Activated naive CD8-positive, alpha-beta T cell treated with anti-CD3 and anti-CD28 coated beads, Interleukin-2, amount 50 U/mL, for 24 hours (primary cell): ENCODE results near the gene PXDC1.
"Not testable (repeated sequence)": the region's sequence is repeated elsewhere in the genome, so short reads cannot be mapped to it uniquely, and the experiment has no call there.

Source experiments
- ATAC-seq: fragments of 150-1000 bp; cut with Tn5 transposase; one replicate; pipeline ENCODE4 v1.10.0; 2021
- DNase-seq: peaks from one replicate; pipeline ENCODE4 v3.0.0; 2021
- H3K27ac Mint-ChIP-seq: one replicate; pipeline ENCODE4 v1.8.0; 2021; ENCODE audit warnings: mild to moderate bottlenecking, mixed read lengths
- H3K27me3 Mint-ChIP-seq: one replicate; pipeline ENCODE4 v1.8.0; 2021; ENCODE audit warnings: mixed read lengths
- H3K36me3 Mint-ChIP-seq: one replicate; pipeline ENCODE4 v1.8.0; 2021; ENCODE audit warnings: low read depth, mixed read lengths
- H3K4me1 Mint-ChIP-seq: one replicate; pipeline ENCODE4 v1.8.0; 2021; ENCODE audit warnings: mixed read lengths
- H3K4me3 Mint-ChIP-seq: one replicate; pipeline ENCODE4 v1.8.0; 2021; ENCODE audit warnings: mild to moderate bottlenecking, moderate library complexity, mixed read lengths
- H3K9me3 Mint-ChIP-seq: one replicate; pipeline ENCODE4 v1.8.0; 2021; ENCODE audit warnings: mixed read lengths

Gene PXDC1

DNA sequence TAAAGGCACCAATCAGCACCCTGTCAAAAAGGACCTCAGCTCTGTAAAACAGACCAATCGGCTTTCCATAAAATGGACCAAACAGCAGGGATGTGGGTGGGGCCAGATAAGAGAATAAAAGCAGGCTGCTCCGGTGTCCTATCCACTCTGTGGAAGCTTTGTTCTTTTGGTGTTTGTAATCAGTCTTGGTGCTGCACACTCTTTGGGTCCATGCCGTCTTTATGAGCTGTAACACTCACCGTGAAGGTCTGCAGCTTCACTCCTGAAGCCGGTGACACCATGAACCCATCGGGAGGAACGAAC, 7.3 kb upstream of the PXDC1 start:
- Mint-ChIP-seq H3K27ac (no peak overlapping the region), H3K36me3 (no peaks in the 10 kb centered on the region), H3K9me3 (no peaks in the 10 kb centered on the region), H3K4me1 (no peaks in the 10 kb centered on the region), H3K4me3 (no peak overlapping the region), H3K27me3 (peaks cover 9% of the 10 kb centered on the region)
- no peak for ATAC-seq
- no peak for DNase-seq

DNA sequence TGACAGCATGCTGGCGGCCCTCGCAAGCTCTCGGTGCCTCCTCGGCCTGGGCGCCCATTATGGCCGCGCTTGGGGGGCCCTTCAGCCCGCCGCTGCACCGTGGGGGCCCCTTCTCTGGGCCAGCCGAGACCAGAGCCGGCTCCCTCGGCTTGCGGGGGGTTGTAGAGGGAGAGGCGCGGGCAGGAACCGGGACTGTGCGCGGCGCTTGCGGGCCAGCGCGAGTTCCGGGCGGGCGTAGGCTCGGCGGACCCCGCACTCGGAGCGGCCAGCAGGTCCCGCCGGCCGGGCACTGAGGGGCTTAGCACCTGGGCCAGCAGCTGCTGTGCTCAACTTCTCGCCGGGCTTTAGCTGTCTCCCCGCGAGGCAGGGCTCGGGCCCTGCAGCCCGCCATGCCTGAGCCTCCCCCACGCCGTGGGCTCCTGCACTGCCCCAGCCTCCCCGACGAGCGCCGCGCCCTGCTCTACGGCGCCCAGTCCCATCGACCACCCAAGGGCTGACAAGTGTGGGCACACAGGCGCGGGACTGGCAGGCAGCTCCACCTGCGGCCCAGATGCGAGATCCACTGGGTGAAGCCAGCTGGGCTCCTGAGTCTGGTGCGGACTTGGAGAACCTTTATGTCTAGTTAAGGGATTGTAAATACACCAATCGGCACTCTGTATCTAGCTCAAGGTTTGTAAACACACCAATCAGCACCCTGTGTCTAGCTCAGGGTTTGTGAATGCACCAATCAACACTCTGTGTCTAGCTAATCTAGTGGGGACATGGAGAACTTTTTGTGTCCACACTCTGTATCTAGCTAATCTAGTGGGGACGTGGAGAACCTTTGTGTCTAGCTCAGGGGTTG, 6.7 kb upstream of the PXDC1 start:
- H3K9me3 Mint-ChIP-seq, H3K27ac Mint-ChIP-seq, H3K4me1 Mint-ChIP-seq, H3K36me3 Mint-ChIP-seq, DNase-seq, ATAC-seq, H3K4me3 Mint-ChIP-seq: not testable (repeated sequence)
- peaks cover 14% of the 10 kb centered on the region for H3K27me3 Mint-ChIP-seq

DNA sequence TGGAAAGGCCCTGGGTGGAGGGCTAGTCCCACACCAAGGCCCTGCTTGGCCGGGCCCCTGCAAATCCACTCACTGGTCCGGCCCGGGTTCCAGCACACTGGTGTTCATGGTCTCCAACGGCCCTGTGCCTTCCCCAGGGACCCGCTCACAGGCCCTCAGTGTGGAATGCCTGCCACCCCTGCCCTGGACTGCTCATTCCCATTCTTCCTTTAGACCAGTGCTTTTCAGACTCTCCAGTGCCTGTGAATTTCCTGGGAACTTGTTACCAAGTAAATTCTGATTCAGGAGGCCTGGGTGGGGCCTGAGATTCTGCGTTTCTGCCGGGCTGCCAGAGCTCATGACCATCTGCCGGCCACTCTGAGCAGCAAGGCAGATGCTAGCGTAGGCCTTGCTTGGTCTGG, 5.7 kb upstream of the PXDC1 start:
- no peaks in the 10 kb centered on the region for H3K9me3 Mint-ChIP-seq
- H3K27me3 Mint-ChIP-seq: peaks cover 19% of the 10 kb centered on the region
- no peak for ATAC-seq
- H3K36me3 Mint-ChIP-seq: no peaks in the 10 kb centered on the region
- no peak overlapping the region for H3K27ac Mint-ChIP-seq
- no peak for DNase-seq
- peaks cover 1% of the 10 kb centered on the region for H3K4me1 Mint-ChIP-seq
- no peak overlapping the region for H3K4me3 Mint-ChIP-seq

DNA sequence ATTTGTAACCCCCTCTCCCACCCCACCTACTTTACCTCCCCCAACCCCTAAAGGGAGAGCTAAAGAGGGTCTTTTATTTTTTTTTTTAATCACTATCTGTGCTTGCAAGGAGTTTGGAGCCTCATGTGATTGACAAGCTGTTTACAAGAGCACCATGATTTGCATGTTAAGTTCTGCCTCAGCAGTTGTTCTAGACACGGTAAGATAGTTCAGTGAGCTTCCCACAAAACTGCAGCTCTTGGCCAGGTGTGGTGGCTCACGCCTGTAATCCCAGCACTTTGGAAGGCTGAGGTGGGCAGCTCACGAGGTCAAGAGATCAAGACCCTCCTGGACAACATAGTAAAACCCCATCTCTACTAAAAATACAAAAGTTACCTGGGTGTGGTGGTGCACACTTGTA, 5.0 kb upstream of the PXDC1 start:
- peaks cover 1% of the 10 kb centered on the region for H3K4me1 Mint-ChIP-seq
- H3K4me3 Mint-ChIP-seq: no peak overlapping the region
- DNase-seq: no peak
- H3K36me3 Mint-ChIP-seq: no peaks in the 10 kb centered on the region
- H3K27ac Mint-ChIP-seq: no peak overlapping the region
- no peaks in the 10 kb centered on the region for H3K9me3 Mint-ChIP-seq
- peaks cover 19% of the 10 kb centered on the region for H3K27me3 Mint-ChIP-seq
- ATAC-seq: no peak

DNA sequence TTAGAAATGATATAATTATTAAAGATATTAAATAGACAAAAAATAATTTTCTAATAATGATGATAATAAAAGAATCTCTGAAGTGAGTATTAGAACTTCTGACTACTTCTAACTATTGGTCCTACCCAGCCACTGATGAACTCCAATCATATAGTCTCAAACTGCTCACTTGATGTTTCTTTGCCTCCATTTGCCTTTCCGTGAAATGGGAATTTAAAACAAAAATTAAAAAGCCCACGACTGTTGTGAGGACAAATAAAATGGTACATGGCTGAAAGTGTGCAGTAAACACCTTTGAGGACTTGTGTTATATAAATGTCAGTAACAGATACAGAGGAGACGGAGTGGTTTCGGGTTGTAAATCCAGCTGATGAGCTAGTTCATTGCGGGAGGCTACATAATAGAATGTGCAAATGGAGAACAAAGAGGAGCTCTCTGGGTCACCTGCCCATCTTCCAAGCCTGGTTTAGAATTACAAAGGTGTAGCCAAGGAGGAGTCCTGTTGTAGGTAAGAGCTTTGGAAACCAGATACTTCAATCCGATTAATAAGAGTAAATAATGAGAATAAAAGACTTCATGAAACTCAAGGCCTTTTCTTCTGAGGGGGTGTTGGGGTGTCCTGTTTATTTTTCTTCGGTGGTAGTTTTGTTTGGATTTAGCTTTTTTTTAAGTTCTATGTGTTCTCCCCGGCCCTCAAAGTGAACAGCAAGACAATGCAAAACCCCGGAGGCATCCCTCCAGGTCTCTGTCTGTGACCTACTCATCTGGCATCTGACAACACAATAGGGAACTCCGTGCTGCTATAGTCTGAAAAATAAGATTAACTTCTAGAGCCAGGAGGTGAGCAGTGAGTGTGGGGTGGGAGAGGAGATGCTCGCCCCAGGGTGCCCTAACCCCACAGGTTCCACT, 4.4 kb upstream of the PXDC1 start:
- Mint-ChIP-seq H3K36me3 (no peaks in the 10 kb centered on the region), H3K27ac (no peak overlapping the region), H3K4me1 (peaks cover 1% of the 10 kb centered on the region), H3K9me3 (no peaks in the 10 kb centered on the region), H3K4me3 (no peak overlapping the region), H3K27me3 (peaks cover 19% of the 10 kb centered on the region)
- no peak for ATAC-seq
- DNase-seq: no peak

DNA sequence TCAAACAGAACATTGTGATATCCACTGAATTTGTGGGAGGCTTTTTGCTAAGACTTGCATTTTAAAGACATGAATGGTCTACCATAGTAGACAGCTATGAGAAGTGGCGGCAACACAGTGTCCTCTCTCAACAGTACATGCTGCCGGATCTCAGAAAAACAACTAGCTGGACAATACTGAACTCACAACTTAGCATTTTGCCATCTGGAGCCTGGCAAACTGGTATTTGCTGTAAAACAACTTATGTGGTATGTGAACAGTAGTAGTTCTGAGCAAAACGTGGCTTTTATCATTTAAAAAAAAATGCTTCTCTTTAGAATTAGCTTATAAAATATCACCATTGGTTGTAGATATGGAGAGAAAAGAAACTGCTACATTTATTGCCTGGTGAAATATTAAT, 3.3 kb upstream of the PXDC1 start:
- no peaks in the 10 kb centered on the region for H3K9me3 Mint-ChIP-seq
- H3K4me1 Mint-ChIP-seq: peaks cover 1% of the 10 kb centered on the region
- no peak overlapping the region for H3K4me3 Mint-ChIP-seq
- ATAC-seq: no peak
- H3K36me3 Mint-ChIP-seq: no peaks in the 10 kb centered on the region
- DNase-seq: no peak
- H3K27me3 Mint-ChIP-seq: peaks cover 26% of the 10 kb centered on the region
- no peak overlapping the region for H3K27ac Mint-ChIP-seq

DNA sequence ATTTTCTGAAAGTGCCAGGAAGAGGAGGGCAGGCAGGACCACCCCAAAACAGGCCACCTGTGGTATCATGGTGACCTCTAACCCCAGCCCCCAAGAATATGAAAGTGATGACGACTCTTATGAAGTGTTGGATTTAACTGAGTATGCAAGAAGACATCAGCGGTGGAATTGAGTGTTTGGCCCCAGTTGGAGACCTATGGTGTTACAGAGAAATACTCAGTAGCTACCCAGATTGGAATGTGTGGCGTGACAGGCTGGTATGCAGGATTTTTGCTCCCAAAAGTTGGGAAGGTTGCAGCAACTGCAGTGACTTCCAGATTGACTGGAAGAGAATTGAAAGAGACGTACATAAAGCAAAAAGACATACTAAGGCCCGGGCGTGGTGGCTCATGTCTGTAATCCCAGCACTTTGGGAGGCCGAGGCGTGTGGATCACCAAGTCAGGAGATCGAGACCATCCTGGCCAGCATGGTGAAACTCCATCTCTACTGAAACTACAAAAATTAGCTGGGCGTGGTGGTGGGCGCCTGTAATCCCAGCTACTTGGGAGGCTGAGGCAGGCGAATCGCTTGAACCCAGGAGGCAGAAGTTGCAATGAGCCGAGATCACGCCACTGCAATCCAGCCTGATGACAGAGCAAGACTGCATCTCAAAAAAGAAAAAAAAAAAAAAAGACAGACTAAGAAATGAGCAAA, 2.7 kb upstream of the PXDC1 start:
- not testable (repeated sequence) for DNase-seq, H3K4me3 Mint-ChIP-seq, H3K4me1 Mint-ChIP-seq, H3K9me3 Mint-ChIP-seq, ATAC-seq, H3K36me3 Mint-ChIP-seq, H3K27ac Mint-ChIP-seq
- peaks cover 32% of the 10 kb centered on the region for H3K27me3 Mint-ChIP-seq

DNA sequence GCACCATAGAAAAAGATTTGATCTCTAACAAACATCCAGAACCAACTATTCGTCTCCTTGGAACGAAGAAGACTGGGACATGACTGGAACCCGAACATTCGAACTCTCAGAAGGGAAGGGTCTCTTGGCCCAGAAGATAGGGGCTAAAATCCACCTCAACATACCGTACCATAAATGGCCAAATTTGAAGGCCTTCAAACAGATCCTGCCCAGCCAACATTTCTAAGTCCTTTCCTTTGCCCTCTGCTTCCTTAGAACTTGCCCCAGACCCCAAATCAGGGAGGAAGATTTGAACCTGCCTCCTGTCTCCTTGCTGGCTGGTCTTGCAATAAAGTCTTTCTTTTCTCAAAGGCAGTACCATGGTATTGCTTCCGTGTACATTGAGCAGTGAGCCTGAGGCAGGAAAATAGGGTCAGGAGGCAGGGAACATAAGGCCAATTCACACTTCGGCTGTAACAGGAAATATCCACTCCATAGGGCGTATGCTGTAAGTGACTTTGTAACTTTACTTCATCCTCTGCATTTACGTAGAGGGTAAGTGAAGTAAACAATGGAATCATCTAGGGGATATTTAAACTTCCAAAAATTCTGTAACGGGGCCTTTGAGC, 1.8 kb upstream of the PXDC1 start:
- peaks cover 38% of the 10 kb centered on the region for H3K27me3 Mint-ChIP-seq
- peaks cover 1% of the 10 kb centered on the region for H3K4me1 Mint-ChIP-seq
- ATAC-seq: no peak
- H3K9me3 Mint-ChIP-seq: no peaks in the 10 kb centered on the region
- no peak overlapping the region for H3K4me3 Mint-ChIP-seq
- DNase-seq: no peak
- no peak overlapping the region for H3K27ac Mint-ChIP-seq
- no peaks in the 10 kb centered on the region for H3K36me3 Mint-ChIP-seq

DNA sequence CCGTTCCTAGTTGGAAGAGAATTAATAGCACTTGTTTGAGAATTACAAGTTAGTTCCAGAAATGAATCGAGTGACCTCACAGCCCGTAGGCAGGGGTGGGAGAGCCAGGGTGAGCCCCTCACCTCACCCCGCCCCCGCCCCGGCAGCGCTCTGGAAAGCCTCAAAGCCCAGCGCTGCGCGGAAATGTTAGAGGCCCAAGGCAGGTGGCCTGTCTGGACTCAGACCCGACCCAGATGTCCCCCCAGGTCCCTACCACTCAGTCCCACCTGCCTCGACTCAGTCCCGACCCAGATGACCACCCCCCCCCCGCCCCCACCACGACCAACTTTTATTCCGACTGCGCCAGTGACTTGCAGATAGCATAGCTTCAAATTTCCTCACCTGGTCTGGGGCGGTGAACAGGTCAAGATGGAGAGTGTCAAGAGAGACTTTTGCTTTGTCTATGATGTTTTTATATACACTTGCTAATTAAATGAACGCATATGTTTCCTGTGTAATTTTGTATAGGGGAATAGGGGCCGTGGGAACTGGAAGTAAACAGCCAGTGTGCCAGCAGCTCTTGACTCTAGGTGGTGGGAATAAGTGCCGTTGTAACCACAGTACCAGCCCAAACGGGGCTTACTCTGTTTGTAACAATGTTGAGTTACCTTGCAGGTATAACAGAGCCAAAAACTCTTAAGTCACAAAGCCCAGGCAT, 1.2 kb upstream of the PXDC1 start:
- H3K36me3 Mint-ChIP-seq: no peaks in the 10 kb centered on the region
- H3K4me1 Mint-ChIP-seq: peaks cover 1% of the 10 kb centered on the region
- H3K27ac Mint-ChIP-seq: no peak overlapping the region
- peak overlapping the region; percentile 52 for H3K4me3 Mint-ChIP-seq
- H3K27me3 Mint-ChIP-seq: peaks cover 40% of the 10 kb centered on the region
- DNase-seq (no peak), ATAC-seq (no peak)
- H3K9me3 Mint-ChIP-seq: no peaks in the 10 kb centered on the region

DNA sequence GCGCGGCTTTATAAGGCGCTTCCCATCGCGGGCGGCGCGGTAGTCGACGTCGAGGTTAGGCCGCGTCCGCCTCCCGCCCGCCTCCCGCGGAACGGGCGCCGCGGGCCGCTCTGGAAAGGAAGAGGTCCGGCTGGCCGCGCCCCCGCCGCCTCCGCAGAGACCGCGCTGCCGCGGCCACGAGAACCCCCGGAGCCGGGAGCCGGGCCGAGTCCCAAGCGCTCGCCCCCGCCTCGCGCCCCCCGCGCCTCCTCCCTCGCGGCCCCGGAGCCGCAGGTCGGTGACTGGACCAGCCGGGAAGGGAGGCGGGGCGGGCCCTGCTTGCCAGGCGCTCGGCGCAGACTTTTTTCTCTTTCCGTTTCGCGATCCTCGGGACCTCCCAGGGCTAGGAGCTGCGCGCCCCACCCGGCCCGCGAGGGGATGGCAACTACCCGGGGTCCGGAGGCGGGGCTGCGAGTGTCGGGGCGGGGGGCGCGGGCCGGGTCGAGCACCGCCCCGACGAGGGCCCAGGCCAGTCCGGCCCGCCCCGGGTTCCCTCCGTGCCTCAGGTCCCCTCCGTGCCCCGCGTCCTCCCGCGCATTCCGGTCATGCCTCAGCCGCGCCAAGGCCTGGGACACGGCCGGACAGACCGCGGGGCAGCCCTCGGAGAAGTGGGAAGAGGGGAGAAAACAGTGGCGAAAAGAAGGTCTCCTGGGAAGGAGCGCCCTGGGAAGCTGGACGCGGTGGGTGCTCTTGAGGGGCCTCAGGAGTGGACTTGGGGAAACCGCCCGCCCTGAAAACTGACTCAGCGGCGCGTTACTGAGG, 417 bp upstream of the PXDC1 start:
- Mint-ChIP-seq H3K36me3 (no peaks in the 10 kb centered on the region), H3K4me1 (peaks cover 5% of the 10 kb centered on the region), H3K9me3 (no peaks in the 10 kb centered on the region), H3K27ac (no peak overlapping the region), H3K4me3 (peak overlapping the region; percentile 52), H3K27me3 (peaks cover 40% of the 10 kb centered on the region)
- DNase-seq (peak; percentile 74), ATAC-seq (peak; percentile 66)

DNA sequence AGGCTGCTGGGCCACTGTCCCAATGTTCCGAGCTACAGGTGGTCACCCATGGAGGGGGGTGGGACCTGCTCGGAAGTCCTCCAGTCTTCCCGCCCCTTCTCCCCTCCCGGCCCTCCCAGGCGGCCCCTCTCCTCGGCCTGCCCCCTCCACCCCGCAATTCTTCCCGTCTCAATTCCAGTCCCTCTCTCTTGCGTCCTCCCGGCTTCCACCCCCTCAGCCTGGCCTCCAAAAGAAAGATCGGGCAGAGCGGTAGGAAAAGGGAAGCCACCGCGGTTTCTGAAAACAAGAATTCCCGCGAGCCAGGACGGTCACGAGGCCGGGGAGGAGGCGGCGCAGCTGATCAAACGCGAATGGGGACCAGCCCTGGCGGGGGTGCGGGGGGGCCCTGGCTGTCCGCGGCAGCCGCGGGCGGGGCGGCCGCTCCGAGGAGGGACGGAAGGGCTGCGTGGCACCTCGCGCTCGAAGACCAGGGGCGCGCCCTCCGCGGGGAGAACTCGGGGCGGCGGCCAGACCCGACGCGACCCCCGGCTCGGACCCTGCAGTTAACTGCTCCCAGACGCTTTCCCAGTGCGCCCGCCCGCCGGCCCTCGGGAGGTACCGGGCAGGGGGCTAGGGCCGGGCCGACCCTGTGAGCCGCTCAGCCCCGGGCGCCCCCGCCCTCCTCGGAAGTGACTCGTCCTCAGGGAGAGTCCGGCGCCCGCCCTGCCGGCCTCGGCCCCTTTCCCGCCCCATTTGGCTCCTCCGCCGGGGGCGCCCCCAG, 1.0 kb downstream of the PXDC1 start:
- Mint-ChIP-seq H3K27ac (no peak overlapping the region), H3K36me3 (no peaks in the 10 kb centered on the region), H3K4me1 (peaks cover 7% of the 10 kb centered on the region), H3K4me3 (peak overlapping the region; percentile 48), H3K9me3 (no peaks in the 10 kb centered on the region), H3K27me3 (peaks cover 40% of the 10 kb centered on the region)
- DNase-seq (peak; percentile 14), ATAC-seq (no peak)

DNA sequence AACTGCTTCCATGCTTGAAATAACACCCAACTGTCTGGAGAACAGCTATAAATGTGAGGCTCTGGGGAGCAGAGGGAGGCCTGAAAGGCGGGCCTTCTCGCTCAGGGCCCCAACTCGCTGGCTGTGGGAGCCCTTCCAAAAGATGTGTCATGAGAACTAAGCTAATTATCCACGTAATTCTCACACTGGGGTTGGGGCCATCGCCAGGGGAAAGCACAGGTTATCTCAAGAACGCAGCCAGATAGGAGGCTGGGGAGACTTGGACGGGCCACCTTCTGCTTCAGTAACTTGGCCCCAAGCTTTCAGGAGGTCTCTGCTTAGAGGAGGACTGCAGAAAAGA, 1.6 kb downstream of the PXDC1 start:
- no peak for DNase-seq
- Mint-ChIP-seq H3K36me3 (no peaks in the 10 kb centered on the region), H3K9me3 (no peaks in the 10 kb centered on the region), H3K27me3 (peaks cover 40% of the 10 kb centered on the region), H3K4me1 (peaks cover 7% of the 10 kb centered on the region), H3K4me3 (peak overlapping the region; percentile 48), H3K27ac (no peak overlapping the region)
- no peak for ATAC-seq
